H1 (cell line): Measurements from ENCODE around the gene PTPN7. TPM values are rescaled to one million over a fixed set of nuclear protein-coding genes. Genes with fewer than 3 reads are reported as not detected.

ENCODE experiments used
- EGR1 ChIP-seq: IDR thresholded peaks from 2 replicates; pipeline ENCODE4 v1.6.1; 2011; ENCODE audit warnings: low read depth, low read length, borderline replicate concordance
- JUND ChIP-seq: IDR thresholded peaks from 2 replicates; pipeline ENCODE4 v1.6.1; 2011; ENCODE audit warnings: mild to moderate bottlenecking, improper control_type of control experiment, low read length
- POLR2AphosphoS5 ChIP-seq: IDR thresholded peaks from 2 replicates; pipeline ENCODE4 v1.6.1; 2011; ENCODE audit warnings: low read depth, low read length
- RAD21 ChIP-seq, 2 experiments: IDR thresholded peaks in 1 of 2; conservative IDR thresholded peaks in 1 of 2; 2 replicates each; pipeline ENCODE4 v1.6.1; 2011; ENCODE audit warnings: low read depth in 2 of 2, low read length in 2 of 2, improper control_type of control experiment in 1 of 2, inconsistent platforms in 1 of 2, mild to moderate bottlenecking in 1 of 2, moderate library complexity in 1 of 2
- polyA plus RNA-seq, 7 experiments: library from polyadenylated mRNA; depleted of rRNA in 3 of 7; stranded (reverse) in 5 of 7; unstranded in 2 of 7; fragments of >200 nt in 5 of 7; fragments of 200-250 nt in 2 of 7; gene quantifications; 1 replicate in 5 of 7; 2 replicates in 1 of 7; 4 replicates in 1 of 7; pipeline versions ENCODE4 v1.2.1 to v1.2.3, GENCODE V29; 2011 to 2013; ENCODE audit warnings: missing spikeins in 2 of 7, mixed read lengths in 2 of 7
- total RNA-seq: library from RNA; stranded (reverse); fragmentation: NEBNext Ultra II Directional; extraction: Animal tissue kit (Norgen Biotek cat#: 25700); gene quantifications from 2 replicates; pipeline ENCODE4 v1.2.1, GENCODE V29; 2021
- TF ChIP-seq, protein P1 (sequence below): fragments of 300-600 bp; sonication (generic); IDR thresholded peaks from 2 replicates; pipeline ENCODE4 v1.7.1; 2012; ENCODE audit warnings: low read length, moderate library complexity, mild to moderate bottlenecking, inconsistent platforms; ENCODE audit not compliant: insufficient replicate concordance

Gene PTPN7
- total and polyA plus RNA-seq, 2 of the 8 experiments (the other 6 are each of a cell fraction or from before 2014, with no cell fraction given) = 0.20 TPM; not detected in 1

DNA sequence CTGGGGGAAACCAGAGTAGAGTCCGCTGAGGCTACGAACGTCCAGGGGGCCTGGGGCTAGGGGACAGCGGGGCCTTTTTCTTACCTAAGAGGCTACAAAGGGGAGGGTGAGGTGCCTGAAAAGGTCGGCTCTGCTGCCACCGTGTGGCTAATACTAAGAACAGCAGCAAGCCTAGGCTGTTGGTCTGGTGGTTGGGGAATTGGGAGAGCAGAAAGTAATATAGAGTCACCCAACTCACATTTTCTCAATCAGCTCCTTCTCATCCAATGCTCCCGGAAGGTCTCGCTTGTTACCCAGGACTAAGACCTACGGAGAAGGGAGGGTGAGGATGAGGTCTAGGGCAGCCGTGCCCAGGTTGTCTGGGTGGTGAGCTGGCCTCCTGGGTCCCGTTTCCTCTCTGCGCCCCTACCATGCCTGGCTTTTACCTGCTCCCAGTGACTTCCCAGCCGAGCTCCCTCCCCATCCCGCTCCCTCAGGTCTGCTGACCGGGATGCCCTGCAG lies 25.1 kb downstream of the PTPN7 start (continued):
- TF ChIP-seq, protein P1, sequence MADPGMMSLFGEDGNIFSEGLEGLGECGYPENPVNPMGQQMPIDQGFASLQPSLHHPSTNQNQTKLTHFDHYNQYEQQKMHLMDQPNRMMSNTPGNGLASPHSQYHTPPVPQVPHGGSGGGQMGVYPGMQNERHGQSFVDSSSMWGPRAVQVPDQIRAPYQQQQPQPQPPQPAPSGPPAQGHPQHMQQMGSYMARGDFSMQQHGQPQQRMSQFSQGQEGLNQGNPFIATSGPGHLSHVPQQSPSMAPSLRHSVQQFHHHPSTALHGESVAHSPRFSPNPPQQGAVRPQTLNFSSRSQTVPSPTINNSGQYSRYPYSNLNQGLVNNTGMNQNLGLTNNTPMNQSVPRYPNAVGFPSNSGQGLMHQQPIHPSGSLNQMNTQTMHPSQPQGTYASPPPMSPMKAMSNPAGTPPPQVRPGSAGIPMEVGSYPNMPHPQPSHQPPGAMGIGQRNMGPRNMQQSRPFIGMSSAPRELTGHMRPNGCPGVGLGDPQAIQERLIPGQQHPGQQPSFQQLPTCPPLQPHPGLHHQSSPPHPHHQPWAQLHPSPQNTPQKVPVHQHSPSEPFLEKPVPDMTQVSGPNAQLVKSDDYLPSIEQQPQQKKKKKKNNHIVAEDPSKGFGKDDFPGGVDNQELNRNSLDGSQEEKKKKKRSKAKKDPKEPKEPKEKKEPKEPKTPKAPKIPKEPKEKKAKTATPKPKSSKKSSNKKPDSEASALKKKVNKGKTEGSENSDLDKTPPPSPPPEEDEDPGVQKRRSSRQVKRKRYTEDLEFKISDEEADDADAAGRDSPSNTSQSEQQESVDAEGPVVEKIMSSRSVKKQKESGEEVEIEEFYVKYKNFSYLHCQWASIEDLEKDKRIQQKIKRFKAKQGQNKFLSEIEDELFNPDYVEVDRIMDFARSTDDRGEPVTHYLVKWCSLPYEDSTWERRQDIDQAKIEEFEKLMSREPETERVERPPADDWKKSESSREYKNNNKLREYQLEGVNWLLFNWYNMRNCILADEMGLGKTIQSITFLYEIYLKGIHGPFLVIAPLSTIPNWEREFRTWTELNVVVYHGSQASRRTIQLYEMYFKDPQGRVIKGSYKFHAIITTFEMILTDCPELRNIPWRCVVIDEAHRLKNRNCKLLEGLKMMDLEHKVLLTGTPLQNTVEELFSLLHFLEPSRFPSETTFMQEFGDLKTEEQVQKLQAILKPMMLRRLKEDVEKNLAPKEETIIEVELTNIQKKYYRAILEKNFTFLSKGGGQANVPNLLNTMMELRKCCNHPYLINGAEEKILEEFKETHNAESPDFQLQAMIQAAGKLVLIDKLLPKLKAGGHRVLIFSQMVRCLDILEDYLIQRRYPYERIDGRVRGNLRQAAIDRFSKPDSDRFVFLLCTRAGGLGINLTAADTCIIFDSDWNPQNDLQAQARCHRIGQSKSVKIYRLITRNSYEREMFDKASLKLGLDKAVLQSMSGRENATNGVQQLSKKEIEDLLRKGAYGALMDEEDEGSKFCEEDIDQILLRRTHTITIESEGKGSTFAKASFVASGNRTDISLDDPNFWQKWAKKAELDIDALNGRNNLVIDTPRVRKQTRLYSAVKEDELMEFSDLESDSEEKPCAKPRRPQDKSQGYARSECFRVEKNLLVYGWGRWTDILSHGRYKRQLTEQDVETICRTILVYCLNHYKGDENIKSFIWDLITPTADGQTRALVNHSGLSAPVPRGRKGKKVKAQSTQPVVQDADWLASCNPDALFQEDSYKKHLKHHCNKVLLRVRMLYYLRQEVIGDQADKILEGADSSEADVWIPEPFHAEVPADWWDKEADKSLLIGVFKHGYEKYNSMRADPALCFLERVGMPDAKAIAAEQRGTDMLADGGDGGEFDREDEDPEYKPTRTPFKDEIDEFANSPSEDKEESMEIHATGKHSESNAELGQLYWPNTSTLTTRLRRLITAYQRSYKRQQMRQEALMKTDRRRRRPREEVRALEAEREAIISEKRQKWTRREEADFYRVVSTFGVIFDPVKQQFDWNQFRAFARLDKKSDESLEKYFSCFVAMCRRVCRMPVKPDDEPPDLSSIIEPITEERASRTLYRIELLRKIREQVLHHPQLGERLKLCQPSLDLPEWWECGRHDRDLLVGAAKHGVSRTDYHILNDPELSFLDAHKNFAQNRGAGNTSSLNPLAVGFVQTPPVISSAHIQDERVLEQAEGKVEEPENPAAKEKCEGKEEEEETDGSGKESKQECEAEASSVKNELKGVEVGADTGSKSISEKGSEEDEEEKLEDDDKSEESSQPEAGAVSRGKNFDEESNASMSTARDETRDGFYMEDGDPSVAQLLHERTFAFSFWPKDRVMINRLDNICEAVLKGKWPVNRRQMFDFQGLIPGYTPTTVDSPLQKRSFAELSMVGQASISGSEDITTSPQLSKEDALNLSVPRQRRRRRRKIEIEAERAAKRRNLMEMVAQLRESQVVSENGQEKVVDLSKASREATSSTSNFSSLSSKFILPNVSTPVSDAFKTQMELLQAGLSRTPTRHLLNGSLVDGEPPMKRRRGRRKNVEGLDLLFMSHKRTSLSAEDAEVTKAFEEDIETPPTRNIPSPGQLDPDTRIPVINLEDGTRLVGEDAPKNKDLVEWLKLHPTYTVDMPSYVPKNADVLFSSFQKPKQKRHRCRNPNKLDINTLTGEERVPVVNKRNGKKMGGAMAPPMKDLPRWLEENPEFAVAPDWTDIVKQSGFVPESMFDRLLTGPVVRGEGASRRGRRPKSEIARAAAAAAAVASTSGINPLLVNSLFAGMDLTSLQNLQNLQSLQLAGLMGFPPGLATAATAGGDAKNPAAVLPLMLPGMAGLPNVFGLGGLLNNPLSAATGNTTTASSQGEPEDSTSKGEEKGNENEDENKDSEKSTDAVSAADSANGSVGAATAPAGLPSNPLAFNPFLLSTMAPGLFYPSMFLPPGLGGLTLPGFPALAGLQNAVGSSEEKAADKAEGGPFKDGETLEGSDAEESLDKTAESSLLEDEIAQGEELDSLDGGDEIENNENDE = no peak
- no peak for TF ChIP-seq JUND
- TF ChIP-seq RAD21 (IDR thresholded peaks at IDR 0.05 in 1 of 2, conservative IDR thresholded peaks at IDR 0.05 in 1 of 2; ENCODE audit: low read depth in 2 of 2, low read length in 2 of 2) = peak; percentile 77 to 81
- TF ChIP-seq POLR2AphosphoS5 = no peak
- TF ChIP-seq EGR1 = no peak
